ENCODE measurements around the gene PPIH. TPM values are rescaled to one million over a fixed set of nuclear protein-coding genes. Genes with fewer than 3 reads are reported as not detected.

PPIH gene
- total and polyA plus RNA-seq, 10 of the 15 experiments (the other 5 are each of a cell fraction or from before 2014, with no cell fraction given) = 75.1 to 172 (median 122) TPM

DNA sequence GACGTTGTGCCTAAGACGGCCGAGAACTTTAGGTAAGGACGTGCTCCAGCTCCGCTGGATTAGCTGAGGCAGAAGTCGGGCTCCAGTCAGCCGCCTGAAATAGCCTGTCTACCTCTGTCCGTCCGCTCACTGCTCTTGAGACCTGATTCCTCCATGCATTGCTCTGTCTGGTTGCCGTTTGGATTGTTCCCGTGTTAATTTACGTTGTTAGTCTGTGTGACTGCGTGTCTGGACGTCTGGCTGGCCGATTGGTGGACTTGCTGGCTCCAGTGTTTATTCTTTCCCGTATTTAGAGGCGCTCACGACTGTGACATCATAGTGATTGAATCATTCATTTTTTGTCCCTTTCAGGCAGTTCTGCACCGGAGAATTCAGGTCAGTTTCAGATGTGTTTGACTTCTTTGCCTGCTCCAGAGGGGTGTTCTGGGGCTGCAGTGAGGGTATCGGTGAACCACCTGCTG is 684 bp downstream of the PPIH start:
- Histone ChIP-seq H3K36me3 (ENCODE audit: control insufficient read depth in 2 of 2, insufficient read depth in 2 of 2, low read length in 1 of 2) (no peaks in the 10 kb centered on the region), H3K27ac (ENCODE audit: control insufficient read depth, insufficient read depth) (peak overlapping the region; percentile 63), H4K20me1 (ENCODE audit: control insufficient read depth, insufficient read depth) (no peaks in the 10 kb centered on the region), H3K4me2 (ENCODE audit: control insufficient read depth, insufficient read depth) (peak overlapping the region; percentile 74), H3K9me3 (replicated peaks; ENCODE audit: control insufficient read depth, insufficient read depth, low read length) (no peaks in the 10 kb centered on the region), H3K4me3 (peak overlapping the region; percentile 87), H3K9ac (ENCODE audit: control insufficient read depth, insufficient read depth, low read length) (peak overlapping the region; percentile 71), H2AFZ (ENCODE audit: control insufficient read depth, low read depth, low read length) (peak overlapping the region; percentile 99), H3K79me2 (ENCODE audit: control insufficient read depth, insufficient read depth, low read length) (peaks cover 28% of the 10 kb centered on the region), H3K4me1 (ENCODE audit: control insufficient read depth, insufficient read depth, low read length) (0 out of 2 replicates have a peak, but pooled peaks cover 2% of the 10 kb centered on the region), H3K27me3 (replicated peaks in 1 of 2; ENCODE audit: control insufficient read depth in 2 of 2, insufficient read depth in 2 of 2, low read length in 1 of 2) (no peaks in the 10 kb centered on the region)
- DNase-seq (ENCODE audit: low read depth, low spot score) (no peak), FAIRE-seq (no peak), ATAC-seq (no peak)
- in situ Hi-C loops (cut with MboI) = no loop called here
- BruUV-seq (replicated peaks) = no TSS peak
- ChIA-PET RAD21 (ENCODE audit: unreplicated experiment) (interaction anchor here (0.9 to 1.5 kb wide), 2 partner anchors 31 to 104 kb away, joined by 3 to 7 read pairs; no protein-coding TSS in a partner anchor), SMC1A (ENCODE audit: uncharacterized antibody, unreplicated experiment) (interaction anchor here (1.3 to 2.6 kb wide), 3 partner anchors 20 to 108 kb away, joined by 3 to 12 read pairs (median 5); partner anchors contain the start of genes C1orf50, P3H1 and YBX1), CTCF (interaction anchor here (1.3 kb wide), 1 partner anchor 32 kb away, joined by 5 read pairs; no protein-coding TSS in a partner anchor), POLR2A (interaction anchor here (1.6 to 3.3 kb wide), 2 partner anchors 25 to 33 kb away, joined by 4 to 24 read pairs; partner anchors contain the start of gene YBX1)
- WGBS (ENCODE audit: insufficient coverage, insufficient replicate concordance, low lambda C conversion rate, missing lambda C conversion rate) = 2% methylated on average over 20 of the region's 20 CpGs
- intact Hi-C loops (cut with micrococcal nuclease; ENCODE audit: unreplicated experiment) = loop anchor here (1.0 kb wide), 2 partner anchors 23 to 196 kb away; partner anchors contain the start of genes CCDC30 and YBX1
- no peak for TF ChIP-seq TARDBP (IDR thresholded peaks at IDR 0.05; ENCODE audit: borderline replicate concordance)
- no peak for TF ChIP-seq CEBPZ (IDR thresholded peaks at IDR 0.05; ENCODE audit: low read depth, low read length)
- TF ChIP-seq FOS (IDR thresholded peaks at IDR 0.05; ENCODE audit: borderline replicate concordance, extremely low read depth, insufficient read length) = no peak
- no peak for TF ChIP-seq STAT1 (conservative IDR thresholded peaks at IDR 0.05)
- TF ChIP-seq RAD51 (IDR thresholded peaks at IDR 0.05) = no peak
- TF ChIP-seq EED (IDR thresholded peaks at IDR 0.05; ENCODE audit: low read depth) = no peak
- no peak for TF ChIP-seq CBFB (IDR thresholded peaks at IDR 0.05; ENCODE audit: low read depth)
- TF ChIP-seq, protein P1, sequence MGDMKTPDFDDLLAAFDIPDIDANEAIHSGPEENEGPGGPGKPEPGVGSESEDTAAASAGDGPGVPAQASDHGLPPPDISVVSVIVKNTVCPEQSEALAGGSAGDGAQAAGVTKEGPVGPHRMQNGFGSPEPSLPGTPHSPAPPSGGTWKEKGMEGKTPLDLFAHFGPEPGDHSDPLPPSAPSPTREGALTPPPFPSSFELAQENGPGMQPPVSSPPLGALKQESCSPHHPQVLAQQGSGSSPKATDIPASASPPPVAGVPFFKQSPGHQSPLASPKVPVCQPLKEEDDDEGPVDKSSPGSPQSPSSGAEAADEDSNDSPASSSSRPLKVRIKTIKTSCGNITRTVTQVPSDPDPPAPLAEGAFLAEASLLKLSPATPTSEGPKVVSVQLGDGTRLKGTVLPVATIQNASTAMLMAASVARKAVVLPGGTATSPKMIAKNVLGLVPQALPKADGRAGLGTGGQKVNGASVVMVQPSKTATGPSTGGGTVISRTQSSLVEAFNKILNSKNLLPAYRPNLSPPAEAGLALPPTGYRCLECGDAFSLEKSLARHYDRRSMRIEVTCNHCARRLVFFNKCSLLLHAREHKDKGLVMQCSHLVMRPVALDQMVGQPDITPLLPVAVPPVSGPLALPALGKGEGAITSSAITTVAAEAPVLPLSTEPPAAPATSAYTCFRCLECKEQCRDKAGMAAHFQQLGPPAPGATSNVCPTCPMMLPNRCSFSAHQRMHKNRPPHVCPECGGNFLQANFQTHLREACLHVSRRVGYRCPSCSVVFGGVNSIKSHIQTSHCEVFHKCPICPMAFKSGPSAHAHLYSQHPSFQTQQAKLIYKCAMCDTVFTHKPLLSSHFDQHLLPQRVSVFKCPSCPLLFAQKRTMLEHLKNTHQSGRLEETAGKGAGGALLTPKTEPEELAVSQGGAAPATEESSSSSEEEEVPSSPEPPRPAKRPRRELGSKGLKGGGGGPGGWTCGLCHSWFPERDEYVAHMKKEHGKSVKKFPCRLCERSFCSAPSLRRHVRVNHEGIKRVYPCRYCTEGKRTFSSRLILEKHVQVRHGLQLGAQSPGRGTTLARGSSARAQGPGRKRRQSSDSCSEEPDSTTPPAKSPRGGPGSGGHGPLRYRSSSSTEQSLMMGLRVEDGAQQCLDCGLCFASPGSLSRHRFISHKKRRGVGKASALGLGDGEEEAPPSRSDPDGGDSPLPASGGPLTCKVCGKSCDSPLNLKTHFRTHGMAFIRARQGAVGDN (IDR thresholded peaks at IDR 0.05) = no peak
- TF ChIP-seq SIN3A (IDR thresholded peaks at IDR 0.05; ENCODE audit: low read depth, low read length) = no peak
- no peak for TF ChIP-seq NR2C1 (IDR thresholded peaks at IDR 0.05)
- no peak for TF ChIP-seq EZH2 (IDR thresholded peaks at IDR 0.05; ENCODE audit: borderline replicate concordance, control insufficient read depth, low read depth, low read length)
- TF ChIP-seq RELB (IDR thresholded peaks at IDR 0.05; ENCODE audit: low read depth) = no peak
